Activated naive CD8-positive, alpha-beta T cell treated with anti-CD3 and anti-CD28 coated beads, Interleukin-2, amount 10 ng/mL, durations not matched to agents 7 days and 5 days (primary cell): Measurements from ENCODE around the gene TNFRSF17. TPM values are rescaled to one million over a fixed set of nuclear protein-coding genes. Genes with fewer than 3 reads are reported as not detected.

Experiments used
- ATAC-seq: fragments of 150-1000 bp; cut with Tn5 transposase; one replicate; pipeline ENCODE4 v1.10.0; 2021; ENCODE audit warnings: low read depth, moderate library complexity
- POLR2A ChIA-PET: fragments of 350-600 bp; sonication (Branson Sonifier 250); formaldehyde crosslinking; loops from one replicate; lab custom pipeline; 2021; ENCODE audit warnings: antibody characterized with exemption; lab: Charles Lee
- DNase-seq: peaks from one replicate; pipeline ENCODE4 v3.0.0; 2021
- H3K27ac Mint-ChIP-seq: one replicate; pipeline ENCODE4 v1.8.0; 2022; ENCODE audit warnings: mild to moderate bottlenecking, mixed read lengths
- H3K27me3 Mint-ChIP-seq: one replicate; pipeline ENCODE4 v1.8.0; 2022; ENCODE audit warnings: mild to moderate bottlenecking, moderate library complexity, mixed read lengths
- H3K36me3 Mint-ChIP-seq: one replicate; pipeline ENCODE4 v1.8.0; 2021; ENCODE audit warnings: mild to moderate bottlenecking, mixed read lengths
- H3K4me1 Mint-ChIP-seq: one replicate; pipeline ENCODE4 v1.8.0; 2021; ENCODE audit warnings: mixed read lengths
- H3K4me3 Mint-ChIP-seq: one replicate; pipeline ENCODE4 v1.8.0; 2022; ENCODE audit warnings: mild to moderate bottlenecking, moderate library complexity, mixed read lengths
- H3K9me3 Mint-ChIP-seq: one replicate; pipeline ENCODE4 v1.8.0; 2021; ENCODE audit warnings: mixed read lengths
- total RNA-seq, 2 experiments: library from RNA; stranded (reverse); gene quantifications; one replicate each; pipeline ENCODE4 v1.2.3, GENCODE V29; 2021

Gene TNFRSF17
- total RNA-seq, 2 experiments from 2014 or later = not detected

GRCh38 chr16:11978080-11978479 lies 13.1 kb downstream of the TNFRSF17 start:
- peak overlapping the region; percentile 90 for H3K4me3 Mint-ChIP-seq
- H3K9me3 Mint-ChIP-seq = no peaks in the 10 kb centered on the region
- no peak overlapping the region for H3K27ac Mint-ChIP-seq
- POLR2A ChIA-PET = no interaction called here
- no peaks in the 10 kb centered on the region for H3K36me3 Mint-ChIP-seq
- no peaks in the 10 kb centered on the region for H3K27me3 Mint-ChIP-seq
- no peak for ATAC-seq
- no peak for DNase-seq
- peaks cover 31% of the 10 kb centered on the region for H3K4me1 Mint-ChIP-seq

- Mint-ChIP-seq H3K9me3 (no peaks in the 10 kb centered on the region), H3K36me3 (no peaks in the 10 kb centered on the region), H3K27me3 (no peaks in the 10 kb centered on the region), H3K4me1 (peaks cover 31% of the 10 kb centered on the region), H3K27ac (no peak overlapping the region), H3K4me3 (no peak overlapping the region)
- ATAC-seq (no peak), DNase-seq (no peak)
- POLR2A ChIA-PET = no interaction called here
Measured at GRCh38 chr16:11979013-11979672, 14.1 kb downstream of the TNFRSF17 start.

DNA sequence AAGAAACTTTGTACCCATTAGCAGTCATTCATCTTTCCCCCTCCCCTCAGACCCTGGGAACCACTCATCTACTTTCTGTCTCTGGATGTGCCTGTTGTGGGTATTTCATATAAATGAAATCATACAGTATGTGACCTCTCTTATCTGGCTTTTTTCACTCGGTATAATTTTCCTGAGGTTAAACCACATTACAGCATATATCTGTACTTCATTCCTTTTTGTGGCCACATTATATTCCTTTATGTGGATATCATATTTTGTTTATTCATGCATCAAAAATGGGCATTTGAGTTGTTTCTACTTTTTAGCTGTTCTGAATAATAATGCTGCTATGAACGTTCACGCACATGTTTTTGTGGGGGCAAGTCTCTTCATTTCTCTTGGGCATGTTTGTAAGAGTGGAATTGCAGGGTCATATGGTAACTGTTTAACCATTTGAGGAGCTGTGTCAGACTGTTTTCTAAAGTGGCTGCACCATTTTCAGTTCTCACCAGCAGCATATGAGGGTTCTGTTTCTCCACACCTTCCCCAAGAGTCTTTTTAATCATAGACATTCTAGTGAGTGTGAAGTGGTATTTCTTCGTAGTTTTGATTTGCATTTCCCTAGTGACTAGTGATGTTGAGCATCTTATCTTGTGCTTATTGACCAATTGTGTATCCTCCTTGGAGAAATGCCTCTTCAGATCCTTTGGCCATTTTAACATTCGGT lies 15.3 kb downstream of the TNFRSF17 start:
- no peaks in the 10 kb centered on the region for H3K27me3 Mint-ChIP-seq
- DNase-seq = no peak
- H3K4me3 Mint-ChIP-seq = no peak overlapping the region
- H3K9me3 Mint-ChIP-seq = no peaks in the 10 kb centered on the region
- H3K4me1 Mint-ChIP-seq = peaks cover 31% of the 10 kb centered on the region
- POLR2A ChIA-PET = no interaction called here
- H3K36me3 Mint-ChIP-seq = no peaks in the 10 kb centered on the region
- H3K27ac Mint-ChIP-seq = no peak overlapping the region
- ATAC-seq = no peak

GRCh38 chr16:11985250-11985649 lies 20.2 kb downstream of the TNFRSF17 start:
- ATAC-seq (no peak), DNase-seq (no peak)
- Mint-ChIP-seq H3K4me1 (peaks cover under 1% of the 10 kb centered on the region), H3K27ac (no peak overlapping the region), H3K27me3 (no peaks in the 10 kb centered on the region), H3K9me3 (no peaks in the 10 kb centered on the region), H3K36me3 (no peaks in the 10 kb centered on the region), H3K4me3 (no peak overlapping the region)
- POLR2A ChIA-PET = no interaction called here

DNA sequence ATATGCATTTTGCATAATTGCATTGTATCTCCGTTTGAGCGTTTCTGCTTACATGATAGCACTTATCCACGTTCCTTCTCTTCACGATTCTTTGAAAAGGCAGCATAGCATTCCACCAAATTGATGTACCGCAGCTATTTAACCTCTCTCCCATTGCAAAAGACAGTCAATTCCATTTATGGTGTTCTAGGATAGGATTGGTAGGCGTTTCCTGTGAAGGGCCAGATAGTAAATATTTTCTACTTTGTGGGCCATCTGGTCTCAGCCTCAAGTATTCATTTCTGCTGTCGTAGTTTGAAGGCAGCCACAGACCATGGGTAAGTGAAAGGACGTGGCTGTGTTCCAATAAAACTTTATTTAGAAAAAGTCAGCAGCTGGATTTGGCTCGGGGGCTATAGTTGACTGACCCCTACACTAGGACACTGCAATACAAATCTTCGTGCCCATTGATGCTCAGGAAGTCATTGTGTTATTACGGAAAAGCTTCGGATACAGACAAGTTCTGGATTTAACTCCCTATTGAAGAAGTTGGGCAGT lies 21.6 kb downstream of the TNFRSF17 start:
- H3K27ac Mint-ChIP-seq = no peak overlapping the region
- H3K36me3 Mint-ChIP-seq = peaks cover 2% of the 10 kb centered on the region
- no peak overlapping the region for H3K4me3 Mint-ChIP-seq
- H3K4me1 Mint-ChIP-seq = peaks cover 1% of the 10 kb centered on the region
- POLR2A ChIA-PET = interaction anchor here (0.9 kb wide), 1 partner anchor 10 kb away, joined by 6 read pairs; the partner anchor contains the start of gene SNX29
- no peak for ATAC-seq
- H3K9me3 Mint-ChIP-seq = no peaks in the 10 kb centered on the region
- no peaks in the 10 kb centered on the region for H3K27me3 Mint-ChIP-seq
- DNase-seq = no peak

- Mint-ChIP-seq H3K4me1 (peaks cover 1% of the 10 kb centered on the region), H3K36me3 (peaks cover 2% of the 10 kb centered on the region), H3K9me3 (no peaks in the 10 kb centered on the region), H3K27ac (no peak overlapping the region), H3K27me3 (no peaks in the 10 kb centered on the region), H3K4me3 (no peak overlapping the region)
- ATAC-seq (no peak), DNase-seq (no peak)
- POLR2A ChIA-PET = no interaction called here
Measured at GRCh38 chr16:11988258-11988978, 23.4 kb downstream of the TNFRSF17 start.

GRCh38 chr16:11990702-11991390 lies 25.8 kb downstream of the TNFRSF17 start:
- DNase-seq (no peak), ATAC-seq (no peak)
- POLR2A ChIA-PET = no interaction called here
- Mint-ChIP-seq H3K27me3 (no peaks in the 10 kb centered on the region), H3K27ac (no peak overlapping the region), H3K4me1 (peaks cover 5% of the 10 kb centered on the region), H3K36me3 (peaks cover 2% of the 10 kb centered on the region), H3K4me3 (no peak overlapping the region), H3K9me3 (no peaks in the 10 kb centered on the region)

GRCh38 chr16:11992008-11992584 lies 27.1 kb downstream of the TNFRSF17 start:
- Mint-ChIP-seq H3K4me1 (peaks cover 5% of the 10 kb centered on the region), H3K27ac (no peak overlapping the region), H3K4me3 (no peak overlapping the region), H3K9me3 (no peaks in the 10 kb centered on the region), H3K36me3 (peaks cover 2% of the 10 kb centered on the region), H3K27me3 (no peaks in the 10 kb centered on the region)
- no peak for ATAC-seq
- DNase-seq = no peak
- POLR2A ChIA-PET = interaction anchor here (1.0 kb wide), 1 partner anchor 15 kb away, joined by 3 read pairs; the partner anchor contains the start of gene SNX29

DNA sequence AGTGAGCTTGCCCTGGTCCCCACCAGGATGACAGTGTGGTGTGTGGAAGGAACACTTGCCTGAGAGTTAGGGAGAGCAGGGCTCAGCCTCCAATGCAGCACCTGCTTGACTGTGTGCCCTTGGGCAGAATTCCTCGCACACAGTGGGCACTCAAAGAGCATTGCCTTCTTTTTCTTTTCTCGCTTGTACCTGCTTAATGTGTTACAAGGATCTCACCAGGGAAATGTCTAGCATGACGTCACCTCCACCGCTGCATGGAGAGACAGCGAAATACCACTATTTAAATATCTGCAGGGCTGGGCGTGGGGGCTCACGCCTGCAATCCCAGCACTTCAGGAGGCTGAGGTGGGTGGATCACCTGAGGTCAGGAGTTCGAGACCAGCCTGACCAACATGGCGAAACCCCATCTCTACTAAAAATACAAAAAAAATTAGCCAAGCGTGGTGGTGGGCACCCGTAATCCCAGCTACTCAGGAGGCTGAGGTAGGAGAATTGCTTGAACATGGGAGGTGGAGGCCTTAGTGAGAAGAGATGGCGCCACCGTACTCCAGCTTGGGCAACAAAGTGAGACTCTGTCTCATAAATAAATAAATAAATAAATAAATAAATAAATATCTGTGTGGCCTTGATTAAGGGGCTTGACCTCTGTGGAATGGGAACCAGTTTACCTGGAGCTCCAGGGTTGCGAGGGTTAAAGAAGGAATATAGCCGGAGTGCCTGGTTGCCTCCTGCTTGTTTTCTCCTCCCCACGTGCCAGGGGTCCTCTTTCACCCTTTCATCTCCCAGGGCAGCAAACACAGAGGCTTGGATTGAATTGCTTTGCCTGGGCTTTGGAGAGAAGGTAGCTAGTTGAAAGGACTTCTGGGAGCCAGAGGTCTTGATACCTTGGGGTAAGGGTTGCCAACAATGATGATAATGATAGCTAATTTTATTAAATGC lies 27.8 kb downstream of the TNFRSF17 start:
- POLR2A ChIA-PET = interaction anchor here (1.0 kb wide), 1 partner anchor 16 kb away, joined by 3 read pairs; the partner anchor contains the start of gene SNX29
- Mint-ChIP-seq H3K27me3 (no peaks in the 10 kb centered on the region), H3K27ac (no peak overlapping the region), H3K4me3 (no peak overlapping the region), H3K36me3 (peaks cover 2% of the 10 kb centered on the region), H3K4me1 (peaks cover 5% of the 10 kb centered on the region), H3K9me3 (no peaks in the 10 kb centered on the region)
- ATAC-seq (no peak), DNase-seq (no peak)

- ATAC-seq (peak; percentile 52), DNase-seq (no peak)
- Mint-ChIP-seq H3K27me3 (no peaks in the 10 kb centered on the region), H3K36me3 (peaks cover 2% of the 10 kb centered on the region), H3K27ac (no peak overlapping the region), H3K4me1 (peaks cover 5% of the 10 kb centered on the region), H3K4me3 (no peak overlapping the region), H3K9me3 (no peaks in the 10 kb centered on the region)
- POLR2A ChIA-PET = no interaction called here
Measured at GRCh38 chr16:11994143-11995119, 29.4 kb downstream of the TNFRSF17 start.
